CD4-positive, alpha-beta memory T cell (primary cell): Measurements from ENCODE around the gene ADCY9. TPM values are rescaled to one million over a fixed set of nuclear protein-coding genes. Genes with fewer than 3 reads are reported as not detected.
A peak's percentile ranks its signal among the peaks of the same experiment; 100 is the strongest.

ENCODE experiments used
- CTCF ChIA-PET: fragments of 350-600 bp; sonication (Branson Sonifier 250); formaldehyde crosslinking; loops from one replicate; lab custom pipeline; 2021; ENCODE audit warnings: inconsistent platforms; ENCODE audit not compliant: partially characterized antibody; lab: Charles Lee
- POLR2A ChIA-PET: fragments of 350-600 bp; sonication (Branson Sonifier 250); formaldehyde crosslinking; loops from one replicate; lab custom pipeline; 2021; ENCODE audit not compliant: partially characterized antibody; lab: Charles Lee
- DNase-seq, 5 donors: peaks; one replicate each; pipeline versions ENCODE4 v3.0.0 to v3.0.0-alpha.2; 2020 to 2022; ENCODE audit warnings: mixed read lengths in 1 of 5
- H3K27ac ChIP-seq: one replicate; pipeline ENCODE4 v1.7.0; 2013; ENCODE audit warnings: low read depth, low read length
- H3K27me3 ChIP-seq: 2 replicates; pipeline ENCODE4 v1.7.0; 2013; ENCODE audit warnings: mild to moderate bottlenecking, low read length, moderate library complexity; ENCODE audit not compliant: insufficient read depth
- H3K36me3 ChIP-seq: 2 replicates; pipeline ENCODE4 v1.7.0; 2013; ENCODE audit warnings: mild to moderate bottlenecking, low read length, moderate library complexity; ENCODE audit not compliant: insufficient read depth
- H3K4me1 ChIP-seq: 2 replicates; pipeline ENCODE4 v1.7.0; 2013; ENCODE audit warnings: mild to moderate bottlenecking, low read length, moderate library complexity; ENCODE audit not compliant: insufficient read depth
- H3K4me3 ChIP-seq, 2 donors: one replicate each; pipeline ENCODE4 v1.7.0; 2013; ENCODE audit warnings: low read length in 2 of 2, mild to moderate bottlenecking in 1 of 2
- H3K9me3 ChIP-seq, 2 donors: one replicate each; pipeline ENCODE4 v1.7.0; 2013; ENCODE audit warnings: low read length in 2 of 2, control low read depth in 1 of 2; ENCODE audit not compliant: control insufficient read depth in 1 of 2
- H3K27ac Mint-ChIP-seq, 7 donors: one replicate each; pipeline ENCODE4 v1.8.0; 2020 to 2021; ENCODE audit warnings: mixed read lengths in 7 of 7, mild to moderate bottlenecking in 6 of 7, inconsistent platforms in 3 of 7, moderate library complexity in 3 of 7
- H3K27me3 Mint-ChIP-seq, 2 donors: one replicate each; pipeline ENCODE4 v1.8.0; 2020 to 2021; ENCODE audit warnings: mixed read lengths in 2 of 2
- H3K36me3 Mint-ChIP-seq, 2 donors: one replicate each; pipeline ENCODE4 v1.8.0; 2020 to 2021; ENCODE audit warnings: mixed read lengths in 2 of 2, inconsistent platforms in 1 of 2, mild to moderate bottlenecking in 1 of 2
- H3K4me1 Mint-ChIP-seq, 4 donors: one replicate each; pipeline ENCODE4 v1.8.0; 2020 to 2021; ENCODE audit warnings: mixed read lengths in 4 of 4, mild to moderate bottlenecking in 1 of 4
- H3K4me3 Mint-ChIP-seq, 8 donors: one replicate each; pipeline ENCODE4 v1.8.0; 2020 to 2021; ENCODE audit warnings: mixed read lengths in 8 of 8, mild to moderate bottlenecking in 7 of 8, moderate library complexity in 6 of 8, inconsistent platforms in 3 of 8
- H3K9me3 Mint-ChIP-seq, 8 donors: one replicate each; pipeline ENCODE4 v1.8.0; 2020 to 2021; ENCODE audit warnings: mixed read lengths in 8 of 8, mild to moderate bottlenecking in 5 of 8, inconsistent platforms in 3 of 8, moderate library complexity in 1 of 8
- intact Hi-C: fragments of 100-400 bp; cut with micrococcal nuclease; formaldehyde crosslinking; loops from one replicate; pipeline ENCODE4 v1.15.1; 2023
- polyA plus RNA-seq, 2 donors: library from polyadenylated mRNA; unstranded; fragments of 300-500 nt; fragmentation: Illumina TruSeq; gene quantifications; one replicate each; pipeline ENCODE4 v1.2.3, GENCODE V29; 2021
- total RNA-seq, 2 experiments: library from RNA; stranded (reverse); gene quantifications; one replicate each; pipeline ENCODE4 v1.2.3, GENCODE V29; 2021

Gene ADCY9
- total and polyA plus RNA-seq, 4 experiments from 2014 or later: 0.26 to 8.1 (median 4.5) TPM

- H3K9me3 ChIP-seq: no peaks in the 10 kb centered on the region
- Mint-ChIP-seq H3K9me3 (peaks cover 0 to 15% (median 11%) of the 10 kb centered on the region in 8 donors), H3K36me3 (peaks cover 4 to 6% of the 10 kb centered on the region in 2 donors), H3K4me1 (peaks cover 5 to 22% (median 11%) of the 10 kb centered on the region in 4 donors), H3K27ac (peak overlapping the region in 3 of 7 donors; percentile 25 to 65 (median 37)), H3K27me3 (no peaks in the 10 kb centered on the region), H3K4me3 (peak overlapping the region in 1 of 8 donors; percentile 57)
- no peak overlapping the region for H3K27ac ChIP-seq
- no peak overlapping the region for H3K4me3 ChIP-seq
- peaks cover 9% of the 10 kb centered on the region for H3K4me1 ChIP-seq
- intact Hi-C loops: no loop called here
- no peaks in the 10 kb centered on the region for H3K27me3 ChIP-seq
- ChIA-PET CTCF (interaction anchor here (0.8 to 1.1 kb wide), 2 partner anchors 43 to 84 kb away, joined by 3 read pairs; no protein-coding TSS in a partner anchor), POLR2A (no interaction called here)
- DNase-seq: no peak
- no peaks in the 10 kb centered on the region for H3K36me3 ChIP-seq
Measured at GRCh38 chr16:4067262-4068001, 48.8 kb downstream of the ADCY9 start.

GRCh38 chr16:4064950-4065352 lies 51.3 kb downstream of the ADCY9 start:
- intact Hi-C loops: no loop called here
- POLR2A ChIA-PET: no interaction called here
- H3K27me3 Mint-ChIP-seq: no peaks in the 10 kb centered on the region
- H3K4me3 ChIP-seq: peak overlapping the region; percentile 18 to 42
- no peaks in the 10 kb centered on the region for H3K27me3 ChIP-seq
- H3K4me3 Mint-ChIP-seq: peak overlapping the region; percentile 86 to 94 (median 91)
- CTCF ChIA-PET: interaction anchor here (1.0 kb wide), 1 partner anchor 189 kb away, joined by 3 read pairs; no protein-coding TSS in a partner anchor
- H3K36me3 ChIP-seq: no peaks in the 10 kb centered on the region
- H3K27ac Mint-ChIP-seq: peak overlapping the region; percentile 36 to 96 (median 93)
- H3K4me1 ChIP-seq: peaks cover 16% of the 10 kb centered on the region
- peak; percentile 40 to 65 (median 52) for DNase-seq
- peak overlapping the region; percentile 25 for H3K27ac ChIP-seq
- peaks cover 2 to 40% (median 32%) of the 10 kb centered on the region in 8 donors for H3K9me3 Mint-ChIP-seq
- H3K36me3 Mint-ChIP-seq: peaks cover 14 to 21% of the 10 kb centered on the region in 2 donors
- H3K4me1 Mint-ChIP-seq: peaks cover 8 to 27% (median 19%) of the 10 kb centered on the region in 4 donors
- no peaks in the 10 kb centered on the region for H3K9me3 ChIP-seq

GRCh38 chr16:4062212-4062802 lies 53.9 kb downstream of the ADCY9 start:
- Mint-ChIP-seq H3K4me1 (peaks cover 16 to 49% (median 24%) of the 10 kb centered on the region in 4 donors), H3K9me3 (peaks cover 3 to 47% (median 33%) of the 10 kb centered on the region in 8 donors), H3K36me3 (peaks cover 14 to 23% of the 10 kb centered on the region in 2 donors), H3K27me3 (no peaks in the 10 kb centered on the region), H3K4me3 (no peak overlapping the region), H3K27ac (peak overlapping the region in 1 of 7 donors; percentile 25)
- CTCF ChIA-PET: no interaction called here
- Histone ChIP-seq H3K36me3 (no peaks in the 10 kb centered on the region), H3K27me3 (no peaks in the 10 kb centered on the region), H3K4me3 (no peak overlapping the region), H3K9me3 (no peaks in the 10 kb centered on the region), H3K27ac (no peak overlapping the region), H3K4me1 (peaks cover 27% of the 10 kb centered on the region)
- POLR2A ChIA-PET: no interaction called here
- intact Hi-C loops: no loop called here
- DNase-seq: no peak

DNA sequence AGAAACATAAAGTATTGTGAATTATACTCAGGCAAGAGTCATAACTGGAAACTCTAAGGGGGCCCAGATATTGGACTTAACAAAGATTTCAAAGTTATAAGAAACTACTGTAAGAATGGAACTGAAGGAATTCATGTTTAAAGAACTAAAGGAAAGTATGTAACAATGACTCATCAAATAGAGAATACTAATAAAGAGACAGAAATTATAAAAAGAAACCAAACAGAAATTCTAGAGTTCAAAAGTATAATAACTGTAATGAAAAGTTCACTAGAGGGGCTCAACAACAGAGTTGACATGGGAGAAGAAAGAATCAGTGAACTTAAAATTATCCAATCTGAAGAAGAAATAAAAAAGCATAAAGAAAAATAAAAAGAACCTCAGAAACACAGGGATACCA lies 55.4 kb downstream of the ADCY9 start:
- intact Hi-C loops: no loop called here
- Histone ChIP-seq H3K9me3 (no peaks in the 10 kb centered on the region), H3K36me3 (no peaks in the 10 kb centered on the region), H3K27me3 (no peaks in the 10 kb centered on the region), H3K27ac (no peak overlapping the region), H3K4me3 (no peak overlapping the region), H3K4me1 (peaks cover 27% of the 10 kb centered on the region)
- Mint-ChIP-seq H3K4me3 (no peak overlapping the region), H3K9me3 (peaks cover 3 to 47% (median 33%) of the 10 kb centered on the region in 8 donors), H3K27ac (peak overlapping the region in 2 of 7 donors; percentile 8 to 72), H3K36me3 (peaks cover 14 to 23% of the 10 kb centered on the region in 2 donors), H3K4me1 (peaks cover 13 to 45% (median 22%) of the 10 kb centered on the region in 4 donors), H3K27me3 (no peaks in the 10 kb centered on the region)
- CTCF ChIA-PET: interaction anchor here (0.5 to 1.4 kb wide), 2 partner anchors 69 to 77 kb away, joined by 4 to 7 read pairs; no protein-coding TSS in a partner anchor
- no peak for DNase-seq
- POLR2A ChIA-PET: interaction anchor here (1.8 kb wide), 1 partner anchor 193 kb away, joined by 7 read pairs; no protein-coding TSS in a partner anchor

DNA sequence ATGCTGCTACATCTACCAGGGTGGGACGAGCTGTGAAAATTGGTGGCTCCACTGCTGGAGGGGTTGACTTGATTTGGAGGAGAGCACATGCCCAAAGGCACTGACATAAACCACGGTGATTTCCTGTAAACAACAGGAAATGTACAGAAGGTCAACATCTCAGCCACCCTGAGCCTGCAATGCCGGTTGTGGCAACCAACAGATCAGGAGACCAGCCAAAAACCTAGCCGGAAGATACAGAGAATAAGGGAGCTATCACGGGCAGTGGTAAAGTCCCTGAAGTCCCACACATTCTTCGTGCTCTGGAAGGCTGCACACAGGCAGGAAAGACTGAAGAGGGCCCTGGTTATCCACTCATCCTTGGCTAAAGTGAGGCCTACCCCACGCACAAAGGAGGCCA lies 56.2 kb downstream of the ADCY9 start:
- peak in 4 of 5 donors; percentile 10 to 36 (median 25) for DNase-seq
- H3K9me3 ChIP-seq: no peaks in the 10 kb centered on the region
- peaks cover 27% of the 10 kb centered on the region for H3K4me1 ChIP-seq
- peaks cover 11 to 40% (median 19%) of the 10 kb centered on the region in 4 donors for H3K4me1 Mint-ChIP-seq
- no peaks in the 10 kb centered on the region for H3K27me3 ChIP-seq
- peaks cover 13 to 23% of the 10 kb centered on the region in 2 donors for H3K36me3 Mint-ChIP-seq
- H3K27me3 Mint-ChIP-seq: no peaks in the 10 kb centered on the region
- no peak overlapping the region for H3K4me3 ChIP-seq
- peak overlapping the region; percentile 19 to 95 (median 79) for H3K27ac Mint-ChIP-seq
- peaks cover 3 to 47% (median 33%) of the 10 kb centered on the region in 8 donors for H3K9me3 Mint-ChIP-seq
- intact Hi-C loops: no loop called here
- CTCF ChIA-PET: interaction anchor here (1.4 to 2.2 kb wide), 2 partner anchors 76 to 194 kb away, joined by 4 to 8 read pairs; no protein-coding TSS in a partner anchor
- POLR2A ChIA-PET: interaction anchor here (1.2 to 1.8 kb wide), 2 partner anchors 55 to 193 kb away, joined by 3 to 7 read pairs; no protein-coding TSS in a partner anchor
- H3K27ac ChIP-seq: no peak overlapping the region
- H3K36me3 ChIP-seq: no peaks in the 10 kb centered on the region
- H3K4me3 Mint-ChIP-seq: peak overlapping the region; percentile 26 to 65 (median 50)

- Histone ChIP-seq H3K9me3 (no peaks in the 10 kb centered on the region), H3K4me3 (no peak overlapping the region), H3K27ac (no peak overlapping the region), H3K27me3 (no peaks in the 10 kb centered on the region), H3K36me3 (no peaks in the 10 kb centered on the region), H3K4me1 (peaks cover 17% of the 10 kb centered on the region)
- DNase-seq: no peak
- Mint-ChIP-seq H3K4me1 (peaks cover 12 to 30% (median 15%) of the 10 kb centered on the region in 4 donors), H3K27me3 (no peaks in the 10 kb centered on the region), H3K9me3 (peaks cover 3 to 41% (median 28%) of the 10 kb centered on the region in 8 donors), H3K4me3 (peak overlapping the region in 1 of 8 donors; percentile 59), H3K36me3 (peaks cover 10 to 23% of the 10 kb centered on the region in 2 donors), H3K27ac (peak overlapping the region in 2 of 7 donors; percentile 49 to 91)
- ChIA-PET CTCF (interaction anchor here (1.2 to 2.2 kb wide), 2 partner anchors 195 to 272 kb away, joined by 4 to 8 read pairs; no protein-coding TSS in a partner anchor), POLR2A (no interaction called here)
- intact Hi-C loops: no loop called here
Measured at GRCh38 chr16:4058386-4058785, 57.9 kb downstream of the ADCY9 start.
